PC-3 (cell line): ENCODE measurements around the gene TH.

ENCODE experiments used
- EZH2 ChIP-seq: fragments of 300-600 bp; sonication (generic); IDR thresholded peaks from one replicate; pipeline ENCODE4 v1.6.1; 2017; ENCODE audit warnings: antibody characterized with exemption, mild to moderate bottlenecking, low read length; ENCODE audit not compliant: unreplicated experiment
- TF ChIP-seq, protein P1 (sequence below): fragments of 300-600 bp; sonication (generic); conservative IDR thresholded peaks from 2 replicates; pipeline ENCODE4 v1.5.1; 2017; ENCODE audit warnings: antibody characterized with exemption, low read depth, mild to moderate bottlenecking, low read length

DNA sequence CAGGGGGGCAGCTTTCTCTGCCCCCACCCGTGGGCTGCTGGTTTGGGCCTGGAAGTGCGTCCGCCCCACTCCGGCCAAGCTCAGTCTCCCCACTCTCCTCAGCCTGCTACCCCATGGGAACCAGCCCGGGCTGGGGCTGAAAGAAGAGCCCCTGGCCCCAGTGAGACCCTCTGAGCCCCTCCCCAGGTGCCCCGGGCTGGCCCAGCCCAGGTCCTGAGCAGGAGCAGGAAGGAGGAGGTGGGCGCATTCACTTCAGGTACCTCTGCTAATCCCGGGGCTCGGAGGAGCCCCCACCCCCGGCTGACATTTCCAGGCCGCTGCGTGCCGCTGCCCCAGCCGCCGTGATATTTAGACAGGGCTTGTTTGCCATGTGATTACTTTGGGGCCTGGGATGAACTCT is 8.7 kb upstream of the TH start:
- TF ChIP-seq, protein P1, sequence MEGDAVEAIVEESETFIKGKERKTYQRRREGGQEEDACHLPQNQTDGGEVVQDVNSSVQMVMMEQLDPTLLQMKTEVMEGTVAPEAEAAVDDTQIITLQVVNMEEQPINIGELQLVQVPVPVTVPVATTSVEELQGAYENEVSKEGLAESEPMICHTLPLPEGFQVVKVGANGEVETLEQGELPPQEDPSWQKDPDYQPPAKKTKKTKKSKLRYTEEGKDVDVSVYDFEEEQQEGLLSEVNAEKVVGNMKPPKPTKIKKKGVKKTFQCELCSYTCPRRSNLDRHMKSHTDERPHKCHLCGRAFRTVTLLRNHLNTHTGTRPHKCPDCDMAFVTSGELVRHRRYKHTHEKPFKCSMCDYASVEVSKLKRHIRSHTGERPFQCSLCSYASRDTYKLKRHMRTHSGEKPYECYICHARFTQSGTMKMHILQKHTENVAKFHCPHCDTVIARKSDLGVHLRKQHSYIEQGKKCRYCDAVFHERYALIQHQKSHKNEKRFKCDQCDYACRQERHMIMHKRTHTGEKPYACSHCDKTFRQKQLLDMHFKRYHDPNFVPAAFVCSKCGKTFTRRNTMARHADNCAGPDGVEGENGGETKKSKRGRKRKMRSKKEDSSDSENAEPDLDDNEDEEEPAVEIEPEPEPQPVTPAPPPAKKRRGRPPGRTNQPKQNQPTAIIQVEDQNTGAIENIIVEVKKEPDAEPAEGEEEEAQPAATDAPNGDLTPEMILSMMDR: no peak
- no peak for TF ChIP-seq EZH2
